Motor neuron (in vitro differentiated cells): ENCODE measurements around the gene VPS13A. TPM values are rescaled to one million over a fixed set of nuclear protein-coding genes. Genes with fewer than 3 reads are reported as not detected.

ENCODE experiments used
- ATAC-seq, 8 experiments: fragments of 200-7000 bp; cut with Tn5 transposase; replicated peaks in 6 of 8; 2 replicates each; pipeline ENCODE4 v1.8.0; 2021; ENCODE audit warnings: mild to moderate bottlenecking in 8 of 8, moderate library complexity in 8 of 8
- H3K27ac ChIP-seq, 2 donors: fragments of 250-450 bp; sonication (Bioruptor Pico); 2 replicates each; pipeline ENCODE4 v1.9.0; 2021; ENCODE audit warnings: antibody characterized with exemption in 2 of 2, mild to moderate bottlenecking in 2 of 2, moderate library complexity in 1 of 2
- H3K4me1 ChIP-seq, 2 donors: fragments of 250-450 bp; sonication (Bioruptor Pico); replicated peaks in 1 of 2; 2 replicates each; pipeline ENCODE4 v1.6.1; 2021; ENCODE audit warnings: antibody characterized with exemption in 2 of 2, mild to moderate bottlenecking in 2 of 2, moderate library complexity in 1 of 2
- H3K4me3 ChIP-seq, 5 donors: fragments of 250-450 bp; sonication (Bioruptor Pico); 2 replicates each; pipeline ENCODE4 v1.9.0; 2021; ENCODE audit warnings: antibody characterized with exemption in 5 of 5, mild to moderate bottlenecking in 5 of 5, moderate library complexity in 4 of 5
- WGBS, 10 experiments: fragments of 450-650 bp; shearing (Covaris generic); methylation state at CpG; one replicate each; pipeline ENCODE4 v1.0.0; 2022; 5-methylcytosine and 5-hydroxymethylcytosine counted together
- in situ Hi-C, 9 experiments: fragments of 400-800 bp; cut with MboI; loops; one replicate each; pipeline ENCODE4 v1.15.0; 2021; ENCODE audit warnings: low sequenced_read_pairs in 9 of 9, low pct_unique_long_range_greater_than_20kb in 2 of 9; ENCODE audit not compliant: unreplicated experiment in 9 of 9
- total RNA-seq, 8 experiments: library from RNA; unstranded; fragments of 300-600 nt; gene quantifications; 2 replicates each; pipeline versions ENCODE4 v1.2.3 to v1.2.4, GENCODE V29; 2022

VPS13A gene
- total RNA-seq, 8 experiments from 2014 or later: 14.4 to 42.7 (median 21.6) TPM

GRCh38 chr9:77283991-77284390 is 106.7 kb downstream of the VPS13A start:
- Histone ChIP-seq H3K27ac (no peak overlapping the region), H3K4me1 (no peaks in the 10 kb centered on the region), H3K4me3 (no peak overlapping the region)
- ATAC-seq: no peak
- in situ Hi-C loops: no loop called here
- WGBS, 10 experiments: 83 to 100% (median 94%) methylated on average over 1 to 2 of the region's 2 CpGs; no CpG with 5 or more reads in 3 of the 10 experiments

- no peak for ATAC-seq
- in situ Hi-C loops: no loop called here
- Histone ChIP-seq H3K4me1 (no peaks in the 10 kb centered on the region), H3K4me3 (no peak overlapping the region), H3K27ac (no peak overlapping the region)
- WGBS, 10 experiments: 88 to 100% (median 97%) methylated on average over 1 to 7 of the region's 7 CpGs
These were observed 107.3 kb downstream of the VPS13A start for GRCh38 chr9:77284616-77285015.

GRCh38 chr9:77290373-77290772 is 113.0 kb downstream of the VPS13A start:
- in situ Hi-C loops: no loop called here
- no peak overlapping the region for H3K27ac ChIP-seq
- H3K4me3 ChIP-seq: no peak overlapping the region
- no peaks in the 10 kb centered on the region for H3K4me1 ChIP-seq
- ATAC-seq: no peak

GRCh38 chr9:77291714-77292113 is 114.4 kb downstream of the VPS13A start:
- no peak overlapping the region for H3K4me3 ChIP-seq
- 33 to 100% (median 57%) methylated on average over 1 of the region's 1 CpG; no CpG with 5 or more reads in 4 of the 10 experiments for WGBS, 10 experiments
- ATAC-seq: peak in 3 of 8 experiments; percentile 80 to 88 (median 88)
- H3K27ac ChIP-seq: no peak overlapping the region
- no peaks in the 10 kb centered on the region for H3K4me1 ChIP-seq
- in situ Hi-C loops: no loop called here

- Histone ChIP-seq H3K4me3 (no peak overlapping the region), H3K27ac (no peak overlapping the region), H3K4me1 (no peaks in the 10 kb centered on the region)
- WGBS, 10 experiments: 85 to 100% (median 92%) methylated on average over 1 to 6 of the region's 6 CpGs
- ATAC-seq: no peak
- in situ Hi-C loops: no loop called here
These were observed 116.6 kb downstream of the VPS13A start for GRCh38 chr9:77293949-77294348.

- no peaks in the 10 kb centered on the region for H3K4me1 ChIP-seq
- ATAC-seq: no peak
- H3K27ac ChIP-seq: no peak overlapping the region
- in situ Hi-C loops: no loop called here
- H3K4me3 ChIP-seq: no peak overlapping the region
These were observed 127.2 kb downstream of the VPS13A start for GRCh38 chr9:77304543-77304942.

GRCh38 chr9:77305622-77306400 is 128.5 kb downstream of the VPS13A start:
- peak in 2 of 8 experiments; percentile 80 to 88 for ATAC-seq
- in situ Hi-C loops: no loop called here
- WGBS, 10 experiments: 0 to 100% (median 90%) methylated on average over 1 of the region's 1 CpG; no CpG with 5 or more reads in 3 of the 10 experiments
- no peaks in the 10 kb centered on the region for H3K4me1 ChIP-seq
- no peak overlapping the region for H3K27ac ChIP-seq
- no peak overlapping the region for H3K4me3 ChIP-seq

GRCh38 chr9:77307166-77307565 is 129.8 kb downstream of the VPS13A start:
- 86 to 100% (median 100%) methylated on average over 1 to 2 of the region's 2 CpGs; no CpG with 5 or more reads in 3 of the 10 experiments for WGBS, 10 experiments
- Histone ChIP-seq H3K4me3 (no peak overlapping the region), H3K27ac (no peak overlapping the region), H3K4me1 (no peaks in the 10 kb centered on the region)
- in situ Hi-C loops: no loop called here
- no peak for ATAC-seq

GRCh38 chr9:77316058-77316457 is 138.7 kb downstream of the VPS13A start:
- 70 to 100% (median 84%) methylated on average over 1 of the region's 1 CpG; no CpG with 5 or more reads in 2 of the 10 experiments for WGBS, 10 experiments
- no peak for ATAC-seq
- H3K27ac ChIP-seq: no peak overlapping the region

GRCh38 chr9:77325058-77325457 is 147.7 kb downstream of the VPS13A start:
- no peak overlapping the region for H3K4me3 ChIP-seq
- ATAC-seq: no peak
- peaks cover 0 to 3% of the 10 kb centered on the region in 2 donors for H3K4me1 ChIP-seq
- WGBS, 10 experiments: 75 to 100% (median 88%) methylated on average over 1 to 5 of the region's 5 CpGs; no CpG with 5 or more reads in 1 of the 10 experiments
- no peak overlapping the region for H3K27ac ChIP-seq
- in situ Hi-C loops: no loop called here

More at GRCh38 chr9:77316058-77316457, 138.7 kb downstream of the VPS13A start:
- in situ Hi-C loops: no loop called here
- Histone ChIP-seq H3K4me3 (no peak overlapping the region), H3K4me1 (no peaks in the 10 kb centered on the region)

GRCh38 chr9:77328102-77328501 is 150.8 kb downstream of the VPS13A start:
- in situ Hi-C loops: no loop called here
- Histone ChIP-seq H3K27ac (no peak overlapping the region), H3K4me3 (no peak overlapping the region), H3K4me1 (peaks cover 0 to 3% of the 10 kb centered on the region in 2 donors)
- ATAC-seq: peak in 6 of 8 experiments; percentile 46 to 85 (median 66)
- WGBS, 10 experiments: 0 to 100% (median 56%) methylated on average over 1 of the region's 1 CpG; no CpG with 5 or more reads in 3 of the 10 experiments

- ATAC-seq: no peak
- Histone ChIP-seq H3K27ac (no peak overlapping the region), H3K4me3 (no peak overlapping the region), H3K4me1 (no peaks in the 10 kb centered on the region)
- 80 to 100% (median 95%) methylated on average over 1 to 5 of the region's 5 CpGs for WGBS, 10 experiments
- in situ Hi-C loops: no loop called here
These were observed 192.7 kb downstream of the VPS13A start for GRCh38 chr9:77370064-77370463.

GRCh38 chr9:77374266-77374665 is 196.9 kb downstream of the VPS13A start:
- Histone ChIP-seq H3K27ac (no peak overlapping the region), H3K4me3 (no peak overlapping the region), H3K4me1 (no peaks in the 10 kb centered on the region)
- in situ Hi-C loops: no loop called here
- WGBS, 10 experiments: 64 to 100% (median 96%) methylated on average over 1 to 3 of the region's 3 CpGs
- peak in 1 of 8 experiments; percentile 35 for ATAC-seq
